DMS 273 (cell line): ENCODE data around the gene UNC119B.
A peak's percentile ranks its signal among the peaks of the same experiment; 100 is the strongest.
"Not testable (repeated sequence)": the region's sequence is repeated elsewhere in the genome, so short reads cannot be mapped to it uniquely, and the experiment has no call there.

Source experiments
- DNase-seq: peaks from one replicate; lab custom pipeline; 2025; ENCODE audit not compliant: unreplicated experiment; lab: John Stamatoyannopoulos, UW

Gene UNC119B

DNA sequence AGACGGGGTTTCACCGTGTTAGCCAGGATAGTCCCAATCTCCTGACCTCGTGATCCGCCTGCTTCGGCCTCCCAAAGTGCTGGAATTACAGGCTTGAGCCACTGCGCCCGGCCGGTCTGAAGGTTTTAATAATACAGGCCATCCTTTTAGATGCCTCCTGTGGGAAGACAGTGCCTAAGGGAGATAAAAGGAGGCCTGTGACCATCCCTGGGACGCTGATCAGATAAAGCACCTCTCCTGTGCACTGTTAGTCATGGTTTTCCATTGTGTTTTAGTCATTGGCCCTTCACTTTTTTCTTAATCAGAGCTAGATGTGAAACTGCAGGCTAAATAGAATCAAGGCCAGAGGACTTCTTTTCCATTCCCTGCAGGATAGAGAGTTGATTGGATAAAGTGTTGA lies 7.8 kb downstream of the UNC119B start:
- DNase-seq = no peak

DNA sequence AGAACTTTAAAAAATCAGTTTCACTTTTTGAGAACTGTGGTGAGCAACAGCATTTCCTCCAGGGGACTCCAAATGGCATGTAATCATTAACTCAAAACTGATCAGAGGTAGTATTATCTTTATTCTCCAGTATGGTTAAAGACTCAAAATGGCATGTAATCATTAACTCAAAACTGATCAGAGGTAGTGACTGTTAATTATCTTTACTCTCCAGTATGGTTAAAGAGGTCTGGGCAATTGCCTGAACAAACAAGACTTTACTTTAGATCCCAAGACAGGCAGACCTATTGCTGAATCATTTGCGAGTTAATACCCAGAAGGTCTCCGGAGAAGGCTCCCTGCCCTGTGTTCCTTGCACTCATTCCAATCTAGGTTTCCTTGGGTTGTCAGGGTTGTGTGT lies 8.8 kb downstream of the UNC119B start:
- no peak for DNase-seq

DNA sequence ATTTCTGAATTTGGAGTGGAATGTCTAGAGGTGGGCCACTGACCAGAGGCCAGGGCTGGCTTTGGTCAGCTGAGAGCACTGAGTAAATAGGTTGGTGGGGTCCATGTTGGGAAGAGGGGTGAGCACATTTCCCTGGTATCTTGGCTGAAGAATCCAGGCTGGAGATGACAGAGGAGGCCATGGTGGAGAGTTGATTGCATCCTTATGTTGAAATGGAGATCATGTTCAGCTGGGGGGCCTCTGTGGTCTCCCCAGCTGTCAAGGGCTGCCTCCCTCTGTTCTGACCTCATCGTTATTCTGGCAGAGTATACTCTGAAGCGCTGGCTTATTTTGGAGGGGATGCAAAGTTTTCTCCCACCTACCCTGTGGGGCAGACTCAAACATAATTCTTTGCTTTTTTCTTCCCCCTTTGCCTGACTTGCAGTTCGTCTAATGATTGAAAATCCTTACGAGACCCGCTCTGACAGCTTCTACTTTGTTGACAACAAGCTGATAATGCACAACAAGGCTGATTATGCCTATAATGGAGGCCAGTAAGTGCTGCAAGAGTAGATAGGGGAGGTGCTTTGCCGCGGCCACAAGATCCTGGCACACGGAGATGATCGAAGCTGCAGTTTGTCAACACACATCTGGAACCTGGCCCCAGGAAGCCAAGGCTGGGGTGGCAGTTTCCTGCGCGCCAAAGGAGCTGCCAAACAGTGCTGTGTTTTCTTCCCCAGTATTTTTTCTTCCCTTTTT lies 9.4 kb downstream of the UNC119B start:
- no peak for DNase-seq

DNA sequence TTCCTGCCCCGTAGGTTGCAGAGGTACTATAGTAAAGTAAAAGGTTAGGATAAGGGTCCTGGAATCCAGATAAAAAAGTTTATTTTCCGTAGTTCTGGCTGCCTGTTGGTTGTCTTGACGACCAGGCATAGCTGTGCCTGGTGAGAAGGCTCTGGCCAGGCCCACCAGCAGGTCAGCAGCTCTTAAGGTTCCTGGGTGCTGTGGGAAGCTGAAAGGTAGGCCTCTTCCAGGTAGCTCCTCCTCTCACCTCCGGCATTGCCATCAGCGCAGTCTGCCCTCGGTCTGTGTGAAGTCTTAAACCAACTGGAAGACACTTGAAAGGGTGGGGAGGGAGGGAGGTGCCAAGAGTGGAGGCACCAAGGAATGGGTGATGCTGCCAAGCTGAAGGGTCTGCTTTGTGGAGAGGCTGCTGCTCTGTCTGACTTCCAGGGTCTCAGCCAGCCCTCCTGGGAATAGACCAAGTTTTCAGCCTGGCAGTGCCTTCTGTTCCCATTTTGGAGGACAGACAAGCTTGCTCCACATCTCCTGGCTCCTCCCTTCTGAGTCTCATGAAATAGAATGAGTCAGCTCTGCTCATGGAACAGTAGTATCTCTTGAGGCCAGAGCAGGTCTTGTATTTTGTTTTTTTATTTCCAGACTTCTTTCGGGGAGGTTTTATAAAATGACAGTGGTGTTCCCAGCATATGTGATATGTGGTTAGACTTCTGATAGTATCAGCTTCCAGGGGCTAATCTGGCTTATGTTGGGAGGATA lies 10.2 kb downstream of the UNC119B start:
- peak; percentile 23 for DNase-seq

DNA sequence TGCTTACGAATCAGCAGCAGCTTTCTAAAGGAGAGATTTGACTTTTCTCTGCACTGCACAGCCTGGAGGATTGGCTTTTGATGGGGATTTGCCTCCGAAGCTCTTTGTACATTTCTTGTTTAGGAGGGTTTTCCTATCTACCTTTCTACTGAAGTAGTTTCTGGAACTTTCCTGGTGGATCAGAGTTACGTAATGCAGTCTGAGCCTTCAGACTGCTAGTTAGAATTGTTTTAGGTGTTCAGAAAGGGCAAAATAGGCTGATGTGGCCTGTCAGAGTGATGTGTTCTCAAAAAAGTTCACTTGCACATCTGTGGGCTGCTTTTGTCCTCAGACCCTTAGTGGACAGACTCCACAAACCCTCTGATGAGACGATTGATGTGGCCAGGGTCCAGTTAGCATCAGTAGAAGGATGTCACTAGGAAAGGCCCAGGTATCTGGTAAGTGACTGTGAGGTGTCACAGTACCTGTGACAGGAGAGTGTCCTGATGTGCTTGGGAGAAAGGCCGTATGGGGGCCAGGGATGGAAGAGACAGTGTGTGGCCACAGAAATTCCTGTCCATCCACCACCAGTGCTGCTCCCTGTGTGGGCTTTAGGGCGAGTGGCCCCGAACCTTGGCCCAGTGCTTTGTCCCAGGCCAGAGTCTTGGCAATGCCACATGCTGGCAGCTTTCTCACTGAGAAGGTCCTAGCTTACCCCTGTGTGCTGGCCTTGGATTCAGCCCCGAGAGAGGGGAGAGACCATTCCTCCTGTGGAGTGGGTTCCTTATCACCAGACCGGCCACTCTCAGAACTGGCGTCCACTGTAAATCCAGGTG lies 10.9 kb downstream of the UNC119B start:
- no peak for DNase-seq

DNA sequence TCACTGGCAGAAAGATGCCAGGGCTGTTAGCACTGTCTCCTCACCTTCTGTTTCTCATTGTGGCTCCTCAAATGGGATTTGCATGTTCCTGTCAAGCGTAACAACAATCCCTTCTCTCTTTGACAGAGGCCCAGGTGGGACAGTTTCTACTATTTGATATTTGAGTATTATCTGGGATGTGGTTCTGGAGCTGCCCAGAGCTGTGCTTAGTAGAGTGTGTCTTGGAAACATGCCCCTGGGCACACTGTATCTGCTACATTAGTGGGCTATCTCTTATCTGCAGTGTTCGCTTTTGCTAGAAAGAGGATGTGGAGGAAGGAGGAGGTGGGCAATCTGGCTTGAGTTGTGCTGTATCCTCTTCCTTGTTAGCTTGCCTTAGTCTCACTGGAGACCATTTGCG lies 11.6 kb downstream of the UNC119B start:
- no peak for DNase-seq

DNA sequence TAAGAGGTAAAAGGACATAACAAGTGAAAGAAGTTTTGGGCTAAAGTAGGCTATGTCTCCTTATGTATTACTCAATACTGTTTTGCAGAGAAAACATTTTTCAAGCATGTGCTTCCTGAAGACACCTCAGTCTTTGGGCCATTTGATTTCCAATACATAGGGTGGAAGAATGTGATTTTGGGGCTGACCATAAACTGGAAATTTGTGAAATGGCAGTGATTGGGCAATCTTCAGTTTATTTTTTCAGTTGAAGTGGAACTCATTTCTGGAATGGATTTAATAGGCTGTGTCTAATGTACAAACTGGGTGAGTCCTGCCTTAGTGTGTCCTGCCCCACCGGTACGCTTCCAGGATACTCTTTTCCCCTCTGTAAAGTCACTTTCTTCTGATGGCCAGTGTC lies 12.5 kb downstream of the UNC119B start:
- no peak for DNase-seq

DNA sequence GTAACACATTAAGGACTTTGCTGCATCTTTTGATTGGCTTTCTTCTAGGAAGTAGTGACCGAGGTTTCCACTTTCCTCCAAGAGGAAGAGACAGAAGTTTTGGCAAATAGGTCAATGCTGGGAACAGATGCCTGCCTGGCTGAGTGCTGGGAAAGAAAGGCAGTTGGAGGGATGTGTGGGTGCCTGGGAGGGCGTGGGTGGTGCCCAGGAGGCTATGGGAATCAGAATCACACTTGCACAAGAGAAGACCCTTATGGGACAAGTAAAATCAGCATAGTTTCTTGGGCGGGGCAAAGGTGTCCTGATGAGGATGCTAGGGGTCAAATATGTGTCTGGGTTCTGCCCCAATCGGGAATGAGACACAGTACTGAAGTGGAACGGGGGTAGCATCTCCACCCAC lies 14.5 kb downstream of the UNC119B start:
- no peak for DNase-seq

DNA sequence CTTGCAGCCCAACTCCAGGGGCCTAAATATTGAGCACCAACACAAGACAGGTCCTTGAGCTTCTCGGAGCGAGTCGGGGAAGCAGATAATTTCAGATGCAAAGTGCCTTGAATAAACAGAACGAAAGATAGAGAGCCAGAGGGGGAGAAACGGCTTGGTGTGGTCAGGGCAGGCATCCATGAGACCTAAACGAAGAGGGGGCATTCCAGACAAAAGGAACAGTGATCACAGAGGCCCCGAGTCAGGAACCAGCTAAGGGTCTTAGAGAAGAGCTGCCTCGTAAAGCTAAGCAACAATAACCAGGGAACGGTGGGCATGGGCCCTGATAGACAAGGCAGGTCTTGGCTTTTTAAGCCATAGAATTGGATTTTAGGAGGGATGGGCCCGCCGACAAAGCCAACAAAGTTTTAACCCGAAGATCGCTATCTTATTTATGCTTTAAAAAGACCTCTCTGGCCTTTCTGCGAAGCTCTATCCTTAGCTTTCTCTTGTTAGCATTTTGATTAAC lies 14.9 kb downstream of the UNC119B start:
- DNase-seq = no peak

DNA sequence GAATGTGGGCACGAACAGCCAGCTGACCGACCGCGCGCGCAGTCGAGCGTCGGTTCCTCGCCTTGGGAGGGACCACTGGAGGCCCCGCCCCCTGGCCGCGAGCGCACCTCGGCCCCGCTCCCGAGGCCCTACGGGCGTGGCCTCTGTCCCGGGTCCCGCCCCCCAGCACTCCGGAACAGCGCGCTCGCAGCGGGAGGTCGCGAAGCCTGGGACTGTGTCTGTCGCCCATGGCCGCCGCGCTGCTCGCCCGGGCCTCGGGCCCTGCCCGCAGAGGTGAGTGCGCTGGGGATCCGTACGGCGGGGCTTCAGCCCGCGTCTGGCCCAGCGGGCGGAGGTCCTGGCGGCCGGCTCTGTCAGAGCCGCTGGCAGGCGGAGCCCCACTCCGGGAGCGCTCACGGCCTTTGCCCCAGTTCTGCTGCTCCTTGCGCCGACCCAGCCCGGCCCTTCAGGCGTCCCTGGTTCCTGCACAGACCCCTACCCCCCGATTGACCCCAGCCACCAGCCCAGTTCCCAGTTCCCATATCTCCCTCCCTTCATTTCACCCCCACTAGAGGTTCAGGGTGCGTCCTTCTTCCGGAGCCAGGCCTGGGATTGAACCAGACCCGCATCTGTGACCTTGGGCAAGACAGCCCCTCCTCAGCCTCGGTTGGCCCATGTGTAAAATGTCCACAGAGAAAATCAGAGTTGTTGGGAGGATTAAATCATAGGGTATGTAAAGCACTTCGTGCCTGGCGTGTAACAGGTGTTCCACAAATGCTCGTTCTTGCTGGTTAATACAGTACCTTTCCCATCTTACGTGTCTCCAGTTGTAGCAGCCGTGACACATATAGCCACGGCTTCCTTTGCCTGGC lies 15.6 kb downstream of the UNC119B start, which contains the start of gene ACADS:
TSS of gene ACADS (plus strand) at position 168 of the 851 bp plus-strand sequence. CDS start at position 228, 60 bp downstream.
- peak; percentile 91 for DNase-seq

DNA sequence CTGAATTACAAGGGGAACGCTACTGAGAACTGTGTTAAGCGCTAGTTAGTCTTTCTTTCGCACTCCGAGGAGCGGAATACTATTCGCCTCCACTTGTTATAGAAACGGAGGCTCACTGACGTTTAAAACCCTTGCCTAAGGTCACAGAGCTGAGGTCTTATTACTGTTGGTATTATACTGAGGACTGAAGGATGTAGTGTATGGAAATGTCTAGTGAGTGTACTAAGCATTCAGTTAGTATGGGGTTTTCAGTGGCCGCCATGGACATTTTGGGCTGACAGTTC lies 16.2 kb downstream of the UNC119B start:
- no peak for DNase-seq

DNA sequence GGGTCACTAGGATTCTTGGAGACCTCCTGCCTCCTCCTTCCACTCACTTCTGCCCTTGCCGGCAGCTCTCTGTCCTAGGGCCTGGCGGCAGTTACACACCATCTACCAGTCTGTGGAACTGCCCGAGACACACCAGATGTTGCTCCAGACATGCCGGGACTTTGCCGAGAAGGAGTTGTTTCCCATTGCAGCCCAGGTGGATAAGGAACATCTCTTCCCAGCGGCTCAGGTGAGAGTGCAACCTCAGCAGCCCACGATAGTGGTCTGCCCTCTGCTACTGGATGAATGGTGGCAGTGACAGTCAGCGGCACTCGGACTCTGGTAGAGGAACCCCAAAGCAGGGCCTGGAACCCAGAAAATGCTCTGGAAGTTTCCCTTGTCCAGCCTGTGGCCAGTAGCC lies 16.7 kb downstream of the UNC119B start:
- no peak for DNase-seq

DNA sequence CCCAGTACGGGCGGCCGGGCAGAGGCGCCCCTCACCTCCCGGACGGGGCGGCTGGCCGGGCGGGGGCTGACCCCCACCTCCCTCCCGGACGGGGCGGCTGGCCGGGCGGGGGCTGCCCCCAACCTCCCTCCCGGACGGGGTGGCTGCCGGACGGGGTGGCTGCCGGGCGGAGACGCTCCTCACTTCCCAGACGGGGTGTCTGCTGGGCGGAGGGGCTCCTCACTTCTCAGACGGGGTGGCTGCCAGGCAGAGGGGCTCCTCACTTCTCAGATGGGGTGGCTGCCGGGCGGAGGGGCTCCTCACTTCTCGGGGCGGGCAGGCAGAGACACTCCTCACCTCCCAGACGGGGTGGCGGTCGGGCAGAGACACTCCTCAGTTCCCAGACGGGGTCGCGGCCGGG lies 21.9 kb downstream of the UNC119B start:
- not testable (repeated sequence) for DNase-seq

DNA sequence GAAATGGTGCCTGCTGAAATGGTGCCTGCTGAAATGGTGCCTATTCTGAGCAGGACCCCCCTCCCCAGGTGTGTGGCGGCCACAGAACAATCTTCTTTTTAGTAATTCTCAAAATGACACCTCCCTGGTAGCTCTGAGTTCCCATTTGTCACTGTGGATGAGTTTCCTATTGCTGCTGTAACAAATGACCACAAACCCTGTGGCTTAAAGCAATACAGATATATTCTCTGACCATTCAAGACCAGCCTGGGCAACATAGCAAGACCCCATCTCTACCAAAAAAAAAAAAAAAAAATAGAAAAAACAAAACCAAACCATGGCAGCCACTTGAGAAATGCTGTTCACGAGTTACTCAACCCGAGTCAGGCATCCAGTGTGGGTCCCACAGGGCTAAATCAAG lies 23.3 kb downstream of the UNC119B start:
- DNase-seq = no peak

DNA sequence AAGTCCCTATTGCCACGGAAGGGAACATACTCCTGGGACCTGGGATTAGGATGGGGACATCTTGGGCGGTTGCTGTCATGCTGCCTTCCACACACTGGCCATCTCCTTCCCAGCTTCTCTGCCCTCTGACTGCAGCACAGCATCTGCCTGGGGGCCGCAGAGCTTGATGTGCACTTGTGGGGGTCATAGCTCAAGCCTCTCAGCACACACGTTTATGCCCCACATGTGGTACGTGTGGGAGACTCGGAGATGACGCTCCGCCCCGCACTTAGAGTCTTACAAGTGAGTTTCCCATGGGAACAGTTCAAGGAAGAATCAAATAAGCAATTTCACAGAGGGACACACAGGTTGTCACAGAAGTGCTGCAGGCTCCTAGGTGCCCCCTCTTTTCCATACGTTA lies 24.0 kb downstream of the UNC119B start:
- no peak for DNase-seq

DNA sequence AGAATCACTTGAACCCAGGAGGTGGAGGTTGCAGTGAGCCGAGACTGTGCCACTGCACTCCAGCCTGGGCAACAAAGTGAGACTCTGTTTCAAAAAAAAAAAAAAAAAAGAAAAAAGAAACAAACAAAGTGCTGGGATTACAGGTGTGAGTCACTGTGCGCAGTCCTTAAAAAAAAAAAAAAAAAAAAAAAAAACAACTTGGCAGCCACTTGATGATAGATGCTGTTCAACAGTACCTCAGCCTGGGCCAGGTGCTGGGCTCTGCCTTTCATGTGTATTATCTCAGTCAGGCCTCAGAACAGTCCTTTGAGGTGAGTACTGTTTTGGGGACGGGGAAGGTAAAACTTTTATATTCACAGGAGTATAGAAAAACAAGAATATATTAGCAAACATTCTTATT lies 24.9 kb downstream of the UNC119B start:
- no peak for DNase-seq

DNA sequence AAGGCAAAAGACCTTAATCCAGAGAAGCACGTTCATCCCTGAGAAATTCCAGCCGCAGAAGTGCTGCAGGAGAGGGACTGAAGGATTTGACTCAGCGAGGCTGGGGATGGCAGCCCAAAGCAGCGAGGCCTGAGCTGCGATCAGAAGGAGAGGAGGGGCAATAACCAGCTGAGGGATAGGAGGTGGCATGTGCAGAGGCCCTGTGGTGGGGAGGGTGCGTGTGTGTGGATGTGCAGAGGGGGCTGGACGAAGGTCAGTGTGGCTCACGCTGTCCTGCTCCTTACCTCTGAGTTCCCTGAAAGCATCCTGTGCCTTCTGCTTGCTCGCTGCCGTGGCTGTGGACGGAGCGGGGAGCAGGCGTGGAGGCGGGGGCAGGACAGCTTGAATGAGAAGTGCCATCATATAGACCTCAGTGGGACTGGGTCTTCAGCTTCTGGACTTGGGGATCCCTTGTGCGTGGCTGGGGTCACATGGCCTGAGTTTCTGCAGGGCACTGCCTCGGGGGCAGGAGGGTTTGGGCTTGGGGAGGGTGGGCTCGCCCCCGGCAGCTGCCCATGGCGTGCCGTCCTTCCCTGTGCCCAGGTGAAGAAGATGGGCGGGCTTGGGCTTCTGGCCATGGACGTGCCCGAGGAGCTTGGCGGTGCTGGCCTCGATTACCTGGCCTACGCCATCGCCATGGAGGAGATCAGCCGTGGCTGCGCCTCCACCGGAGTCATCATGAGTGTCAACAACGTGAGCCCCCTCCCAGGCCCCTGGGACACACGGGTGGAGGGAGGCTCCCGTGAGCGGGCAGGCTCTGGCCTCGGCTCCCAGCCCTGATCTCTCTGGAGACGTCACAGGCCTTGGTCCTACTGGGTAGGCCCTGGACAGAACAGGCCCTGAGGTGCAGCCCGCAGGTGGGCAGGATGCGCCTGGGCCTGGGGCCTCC lies 26.4 kb downstream of the UNC119B start:
- DNase-seq = no peak

DNA sequence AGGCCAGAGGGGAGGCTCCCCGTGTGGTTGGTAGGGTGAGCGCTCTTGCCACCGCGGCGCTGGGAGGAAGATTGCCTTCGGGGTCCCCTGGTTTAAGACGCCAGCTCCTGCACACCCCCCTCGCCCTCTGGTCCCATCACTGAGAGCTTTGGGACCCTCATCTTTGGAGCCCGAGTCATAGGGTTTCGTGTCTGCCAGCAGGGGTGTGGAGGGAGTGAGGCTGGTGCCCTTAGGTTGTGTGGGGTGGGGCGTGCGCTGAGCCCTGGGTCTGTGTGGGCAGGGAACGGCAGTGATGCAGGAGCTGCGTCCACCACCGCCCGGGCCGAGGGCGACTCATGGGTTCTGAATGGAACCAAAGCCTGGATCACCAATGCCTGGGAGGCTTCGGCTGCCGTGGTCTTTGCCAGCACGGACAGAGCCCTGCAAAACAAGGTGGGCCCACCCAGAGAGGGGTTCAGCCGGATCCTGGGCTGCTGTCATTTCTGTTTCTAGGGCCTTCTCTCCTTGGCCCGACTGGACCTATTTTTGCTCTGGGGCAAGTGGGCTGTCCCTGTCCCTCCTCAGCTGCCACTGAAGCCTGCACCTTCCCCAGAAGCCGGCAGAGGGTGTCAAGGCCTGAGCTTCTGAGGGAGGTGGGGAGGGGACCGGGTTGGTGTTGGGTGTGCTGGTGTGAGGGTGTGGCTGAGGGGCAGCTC lies 27.4 kb downstream of the UNC119B start:
- DNase-seq = peak; percentile 69
